GM12892 (cell line): ENCODE results near the gene MAP2K4.

ENCODE experiments used
- DNase-seq: peaks from one replicate; pipeline ENCODE4 v3.0.0; 2011; ENCODE audit not compliant: insufficient read length
- FAIRE-seq: peaks from 2 replicates; lab custom pipeline; 2011; peaks lifted over from hg19 to GRCh38; lab: Jason Lieb, UNC
- POLR2A ChIP-seq: IDR thresholded peaks from 2 replicates; pipeline ENCODE4 v1.6.1; 2011; ENCODE audit warnings: low read depth, low read length, control low read depth
- POLR2AphosphoS5 ChIP-seq: IDR thresholded peaks from 2 replicates; pipeline ENCODE4 v1.6.1; 2011; ENCODE audit warnings: low read depth, low read length, control low read depth
- TAF1 ChIP-seq: IDR thresholded peaks from 2 replicates; pipeline ENCODE4 v1.6.1; 2011; ENCODE audit warnings: low read depth, mild to moderate bottlenecking, control low read depth, low read length, borderline replicate concordance

The MAP2K4 gene

DNA sequence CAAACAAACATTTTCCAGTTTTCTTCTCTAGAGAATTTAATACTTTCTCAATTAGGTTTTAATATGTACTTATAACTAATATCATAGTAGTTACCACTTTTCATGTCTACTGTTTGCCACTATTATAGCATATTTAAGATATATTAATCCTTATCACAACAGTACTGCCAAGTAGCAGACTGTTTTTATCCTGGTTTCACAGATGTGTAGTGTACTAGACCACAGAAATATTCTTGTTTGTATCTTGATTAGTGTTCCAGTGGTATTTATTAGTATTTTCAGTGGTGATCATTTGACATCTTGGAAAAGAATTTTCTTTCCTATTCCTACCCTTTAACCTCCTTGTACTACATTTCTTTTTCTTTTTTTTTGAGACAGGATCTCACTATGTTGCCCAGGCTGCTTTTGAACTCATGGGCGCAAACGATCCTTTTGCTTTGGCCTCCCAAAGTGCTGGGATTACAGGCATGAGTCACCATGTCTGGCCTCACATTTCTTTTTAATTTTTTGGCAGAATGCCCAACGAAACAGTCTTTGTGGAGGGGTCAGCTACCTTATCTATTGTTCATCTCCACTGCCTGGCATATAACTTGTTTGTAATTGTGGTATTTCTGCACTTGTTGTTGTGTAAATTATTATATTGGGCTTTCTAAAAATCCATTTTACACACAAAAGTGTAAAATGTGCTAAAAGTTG, 27.2 kb downstream of the MAP2K4 start:
- DNase-seq (no peak), FAIRE-seq (no peak)
- TF ChIP-seq POLR2AphosphoS5 = no peak

DNA sequence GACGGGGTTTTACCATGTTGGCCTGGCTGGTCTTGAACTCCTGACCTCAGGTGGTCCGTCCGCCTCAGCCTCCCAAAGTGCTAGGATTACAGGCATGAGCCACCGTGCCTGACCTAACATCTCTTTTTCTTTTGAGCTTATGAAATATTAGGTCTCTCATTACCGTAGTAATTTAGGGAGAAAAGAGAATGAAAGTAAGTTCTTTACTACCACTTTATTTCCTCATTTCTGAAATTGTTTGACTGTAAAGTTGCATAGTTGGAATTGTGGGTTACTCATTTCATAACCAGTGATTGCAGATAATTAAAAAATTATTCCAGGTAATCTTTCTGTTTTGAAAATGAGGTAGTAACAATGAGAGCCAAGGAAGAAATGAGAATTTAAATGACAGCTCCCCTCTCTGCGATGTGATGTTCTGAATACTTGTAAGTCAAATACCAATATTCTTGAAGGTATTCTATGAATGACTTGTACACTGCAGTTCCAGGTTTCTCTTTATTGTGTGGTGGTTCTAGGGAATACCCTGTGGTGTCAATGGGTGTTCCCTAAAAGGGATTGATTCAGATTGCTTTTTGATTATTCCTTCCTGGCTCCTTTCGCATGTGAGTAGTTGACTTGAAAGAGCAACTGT, 28.3 kb downstream of the MAP2K4 start:
- TF ChIP-seq TAF1 = no peak
- TF ChIP-seq POLR2A = no peak
- TF ChIP-seq POLR2AphosphoS5 = no peak
- FAIRE-seq = no peak
- DNase-seq = no peak

DNA sequence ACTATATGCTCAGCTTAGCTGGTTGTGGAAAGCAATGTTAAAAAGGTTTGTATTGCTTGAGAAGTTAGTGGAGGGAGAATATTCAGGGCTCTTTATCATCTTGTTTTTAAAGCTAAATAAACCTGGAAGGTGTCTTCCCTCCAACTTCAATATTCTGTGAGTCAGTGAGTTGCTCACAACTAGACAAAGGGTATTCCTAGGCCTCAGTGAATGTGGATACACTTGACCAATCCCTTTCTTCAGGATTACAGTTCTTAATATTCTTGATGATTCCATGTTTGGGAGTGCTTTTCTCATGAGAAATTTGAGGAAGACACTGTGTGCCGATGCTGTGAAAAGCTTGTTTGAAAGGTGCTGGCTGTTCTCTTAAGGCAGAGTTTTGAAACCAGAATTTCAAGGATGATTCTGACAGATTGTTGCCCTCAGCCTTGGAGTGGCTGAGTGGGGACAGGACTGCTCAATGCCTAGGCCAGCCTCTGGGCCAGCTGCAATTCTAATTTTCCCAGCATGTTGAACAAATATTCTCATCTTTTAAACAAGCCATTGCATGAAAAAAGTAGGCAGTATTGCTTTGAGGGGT, 30.1 kb downstream of the MAP2K4 start:
- TF ChIP-seq TAF1 = no peak
- TF ChIP-seq POLR2AphosphoS5 = no peak
- TF ChIP-seq POLR2A = no peak
- FAIRE-seq = no peak

DNA sequence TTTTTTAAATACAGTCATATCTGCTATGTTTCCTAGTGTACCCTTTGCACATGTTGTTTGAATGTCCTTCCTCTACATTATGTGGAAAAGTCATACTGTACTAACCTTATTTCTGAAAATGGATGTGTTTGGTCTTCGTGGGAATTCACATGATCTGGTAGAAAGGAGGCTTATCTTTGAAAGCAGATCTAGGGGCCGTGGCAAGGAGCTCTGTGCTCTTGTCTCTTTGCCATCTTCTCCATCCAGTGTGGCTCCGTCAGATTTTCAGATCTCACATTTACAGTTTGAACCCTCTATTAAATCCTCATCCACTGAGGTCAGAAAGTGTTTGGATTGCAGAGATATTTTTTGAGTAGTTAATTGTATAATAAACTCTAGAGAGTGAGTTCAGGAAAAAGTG, 32.9 kb downstream of the MAP2K4 start:
- no peak for DNase-seq
- TF ChIP-seq TAF1 = no peak
- TF ChIP-seq POLR2AphosphoS5 = no peak
- no peak for FAIRE-seq

More for the DNA sequence above, 30.1 kb downstream of the MAP2K4 start:
- DNase-seq = no peak

DNA sequence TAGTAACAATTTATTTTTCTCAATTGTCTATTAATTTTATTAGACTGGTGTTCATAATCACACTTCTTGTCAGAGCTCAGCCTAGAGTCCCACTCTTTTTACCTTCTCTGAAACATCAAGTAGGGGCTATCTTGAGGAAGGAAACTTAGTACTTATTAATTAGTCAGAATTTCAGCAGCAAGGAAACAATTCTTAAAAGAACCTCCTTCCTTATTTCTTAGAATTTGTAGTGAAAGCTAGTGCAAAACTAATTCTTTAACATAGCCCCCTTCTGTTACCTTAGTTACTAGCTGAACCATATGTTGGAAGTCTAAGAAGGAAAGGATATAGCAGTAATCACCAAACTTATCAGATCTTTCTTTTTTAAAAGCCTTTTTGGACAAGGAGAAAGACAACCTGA, 35.2 kb downstream of the MAP2K4 start:
- FAIRE-seq (no peak), DNase-seq (no peak)
- TF ChIP-seq POLR2AphosphoS5 (no peak), POLR2A (no peak), TAF1 (no peak)

DNA sequence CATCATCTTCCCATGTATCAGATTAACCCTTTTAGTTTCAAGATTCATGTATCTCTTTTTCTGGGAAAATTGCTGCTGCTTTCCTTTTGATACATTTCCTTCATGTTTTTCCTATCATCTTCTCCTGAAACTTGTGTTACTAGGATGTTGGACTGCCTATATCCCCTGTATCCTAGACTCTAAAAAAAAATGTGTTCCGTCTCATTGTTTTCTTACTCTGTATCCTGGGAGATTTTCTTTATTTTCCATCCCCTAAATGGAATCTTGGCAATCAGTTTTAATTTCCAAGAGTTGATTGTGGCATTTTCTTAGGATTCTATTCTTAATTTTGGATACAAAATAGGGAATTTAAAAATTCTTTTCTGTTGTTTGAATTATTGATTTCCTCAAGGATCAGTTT, 36.8 kb downstream of the MAP2K4 start:
- no peak for FAIRE-seq
- no peak for TF ChIP-seq POLR2A
- no peak for TF ChIP-seq POLR2AphosphoS5
- no peak for TF ChIP-seq TAF1
- DNase-seq = no peak

DNA sequence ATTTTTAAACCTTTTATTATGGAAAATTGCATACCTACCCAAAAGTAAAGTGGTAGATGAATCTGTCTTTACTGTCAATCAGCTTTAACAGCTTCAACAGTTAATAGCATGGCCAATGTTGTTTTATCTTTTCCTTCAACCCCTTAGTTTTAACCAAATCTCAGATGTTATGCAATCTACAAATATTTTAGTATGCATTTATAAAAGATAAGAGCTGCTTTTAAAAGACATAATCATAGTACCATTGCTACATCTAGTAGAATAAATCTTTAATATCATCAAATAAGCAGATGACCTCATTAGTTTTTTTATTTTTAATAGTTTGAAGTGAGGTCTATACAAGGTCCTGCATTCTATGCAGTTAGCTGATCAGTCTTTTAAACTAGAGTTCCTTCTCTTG, 37.9 kb downstream of the MAP2K4 start:
- no peak for DNase-seq
- TF ChIP-seq TAF1 (no peak), POLR2A (no peak), POLR2AphosphoS5 (no peak)
- FAIRE-seq = no peak

DNA sequence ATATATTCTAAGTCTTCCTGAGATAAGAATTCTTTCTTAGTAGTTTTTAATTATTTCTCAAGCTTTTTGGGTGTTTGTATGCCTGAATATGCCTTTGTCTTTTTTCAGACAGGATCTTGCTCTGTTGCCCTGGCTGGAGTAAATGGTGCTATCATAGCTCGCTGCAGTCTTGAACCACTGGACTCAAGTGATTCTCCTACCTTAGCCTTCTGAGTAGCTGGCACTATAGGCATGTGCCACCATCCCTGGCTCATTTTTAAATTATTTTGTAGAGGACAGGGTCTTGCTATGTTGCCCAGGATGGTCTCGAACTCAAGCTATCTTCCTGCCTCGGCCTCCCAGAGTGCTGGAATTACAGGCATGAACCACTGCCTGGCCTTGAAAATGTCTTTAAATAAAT, 41.6 kb downstream of the MAP2K4 start:
- TF ChIP-seq TAF1 = no peak
- TF ChIP-seq POLR2A = no peak
- no peak for TF ChIP-seq POLR2AphosphoS5
- DNase-seq = no peak
- FAIRE-seq = no peak

DNA sequence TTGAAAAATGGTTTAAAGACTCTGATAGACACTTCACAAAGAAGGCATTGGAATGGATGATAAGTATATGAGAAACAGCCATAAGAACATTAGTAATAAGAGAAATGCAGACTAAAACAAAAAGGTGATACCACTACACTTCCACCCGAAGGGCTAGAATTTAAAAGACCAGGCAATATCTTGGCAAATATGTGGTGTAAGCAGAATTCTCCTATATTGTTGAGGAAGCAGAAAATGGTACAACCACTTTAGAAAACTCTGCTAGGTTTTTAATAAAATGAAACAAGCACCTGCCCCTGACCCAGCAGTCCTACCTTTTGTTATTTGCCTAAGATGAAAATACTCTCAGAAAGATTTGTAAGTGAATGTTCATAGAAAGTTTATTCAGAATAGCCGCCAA, 43.7 kb downstream of the MAP2K4 start:
- no peak for TF ChIP-seq POLR2A
- no peak for TF ChIP-seq POLR2AphosphoS5
- TF ChIP-seq TAF1 = no peak
- FAIRE-seq (no peak), DNase-seq (no peak)

DNA sequence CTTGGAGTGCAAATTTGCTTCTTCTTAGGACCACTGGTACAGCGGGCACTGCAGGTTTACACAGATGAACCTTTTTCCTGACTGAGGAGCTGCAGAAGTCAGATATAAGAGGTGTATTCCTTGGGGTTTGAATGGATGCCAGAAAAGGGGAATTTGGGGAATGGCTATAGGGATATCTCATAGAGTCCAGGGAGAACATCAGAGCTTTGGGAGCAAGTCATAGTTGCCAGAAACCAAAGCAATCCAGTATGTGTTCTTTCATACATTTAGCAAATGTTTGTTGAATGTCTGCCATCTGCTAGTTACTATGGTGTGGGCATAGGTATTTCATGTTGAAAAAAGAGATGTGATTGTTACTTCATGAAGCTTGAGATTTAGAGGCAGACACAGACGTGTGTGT, 46.8 kb downstream of the MAP2K4 start:
- DNase-seq = no peak
- TF ChIP-seq POLR2A (no peak), TAF1 (no peak), POLR2AphosphoS5 (no peak)
- FAIRE-seq = no peak

DNA sequence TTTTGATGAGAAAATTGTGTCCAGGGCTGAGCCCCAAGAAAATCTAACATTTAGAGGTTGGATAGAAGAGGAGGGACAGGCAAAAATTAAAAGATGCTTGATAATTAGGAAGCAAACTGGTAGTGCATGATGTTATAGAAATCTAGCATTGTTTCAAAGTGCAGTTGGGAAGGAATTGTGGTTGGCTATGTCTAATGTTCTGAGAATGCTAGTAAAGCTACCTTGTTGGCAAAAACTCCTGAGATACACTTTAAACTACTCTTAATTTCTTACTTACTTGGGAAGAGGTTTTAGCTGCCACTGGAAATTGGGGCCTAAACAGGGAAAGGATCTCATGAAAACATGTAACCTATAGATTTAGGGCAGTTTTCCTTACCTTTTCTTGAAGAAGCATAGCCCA, 48.3 kb downstream of the MAP2K4 start:
- FAIRE-seq = peak; percentile 79
- no peak for TF ChIP-seq TAF1
- TF ChIP-seq POLR2AphosphoS5 = no peak
- TF ChIP-seq POLR2A = no peak
- DNase-seq = no peak

DNA sequence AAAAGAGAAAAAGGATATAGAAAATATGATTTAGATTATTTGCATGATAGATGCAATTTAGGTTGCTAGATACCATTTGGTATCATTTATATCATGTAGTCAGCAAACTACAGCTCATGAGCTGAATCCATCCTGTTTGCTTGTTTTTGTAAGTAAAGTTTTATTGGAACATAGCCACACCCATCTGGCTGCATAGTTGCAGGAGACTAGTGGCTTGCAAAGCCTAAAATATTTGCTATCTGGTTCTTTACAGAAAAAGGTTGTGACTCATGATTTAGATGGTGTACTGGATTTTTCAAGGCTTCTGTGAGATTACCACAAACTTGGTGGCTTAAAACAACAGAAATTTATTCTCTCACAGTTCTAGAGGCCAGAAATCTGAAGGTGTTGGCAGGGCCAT, 49.9 kb downstream of the MAP2K4 start:
- TF ChIP-seq TAF1 (no peak), POLR2AphosphoS5 (no peak), POLR2A (no peak)
- FAIRE-seq (no peak), DNase-seq (no peak)

DNA sequence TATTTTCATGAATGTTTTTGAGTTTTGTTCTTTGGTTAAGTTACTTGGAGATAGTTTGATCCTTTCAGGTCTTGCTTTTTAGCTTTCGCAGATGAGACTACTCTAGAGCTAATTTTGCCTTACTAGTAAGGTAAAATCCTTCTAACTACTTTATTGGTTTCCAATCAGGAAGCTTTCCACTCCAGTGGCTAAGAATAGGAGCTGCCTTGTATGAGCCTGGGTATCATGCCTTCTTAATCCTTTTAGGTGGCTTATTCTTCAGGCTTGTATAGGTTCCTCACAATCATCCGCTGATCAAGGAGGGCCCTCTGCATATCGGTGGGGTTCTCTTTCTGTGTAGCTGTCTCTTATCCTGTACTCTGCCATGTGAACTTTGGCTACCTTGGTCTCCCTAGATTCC, 53.7 kb downstream of the MAP2K4 start:
- no peak for TF ChIP-seq TAF1
- no peak for TF ChIP-seq POLR2AphosphoS5
- TF ChIP-seq POLR2A = no peak
- no peak for DNase-seq
- FAIRE-seq = no peak
